Sigmoid colon (tissue), 4 donors: ENCODE data around the gene TMOD1.

Experiments
- POLR2AphosphoS5 ChIP-seq, 4 donors: sonication (generic); formaldehyde crosslinking; IDR thresholded peaks; one replicate each; pipeline ENCODE4 v1.6.1; 2017; ENCODE audit warnings: antibody characterized with exemption in 4 of 4
- TF ChIP-seq, protein P1 (sequence below), 4 experiments: fragments of 450-650 bp in 3 of 4; fragments of 200-600 bp in 1 of 4; IDR thresholded peaks; one replicate each; pipeline ENCODE4 v1.5.1; 2016 to 2019; ENCODE audit warnings: antibody characterized with exemption in 4 of 4, mild to moderate bottlenecking in 3 of 4, moderate library complexity in 2 of 4

GRCh38 chr9:97543561-97543960, 42.1 kb downstream of the TMOD1 start:
- no peak for TF ChIP-seq POLR2AphosphoS5 (IDR thresholded peaks at IDR 0.05)
- TF ChIP-seq, protein P1, sequence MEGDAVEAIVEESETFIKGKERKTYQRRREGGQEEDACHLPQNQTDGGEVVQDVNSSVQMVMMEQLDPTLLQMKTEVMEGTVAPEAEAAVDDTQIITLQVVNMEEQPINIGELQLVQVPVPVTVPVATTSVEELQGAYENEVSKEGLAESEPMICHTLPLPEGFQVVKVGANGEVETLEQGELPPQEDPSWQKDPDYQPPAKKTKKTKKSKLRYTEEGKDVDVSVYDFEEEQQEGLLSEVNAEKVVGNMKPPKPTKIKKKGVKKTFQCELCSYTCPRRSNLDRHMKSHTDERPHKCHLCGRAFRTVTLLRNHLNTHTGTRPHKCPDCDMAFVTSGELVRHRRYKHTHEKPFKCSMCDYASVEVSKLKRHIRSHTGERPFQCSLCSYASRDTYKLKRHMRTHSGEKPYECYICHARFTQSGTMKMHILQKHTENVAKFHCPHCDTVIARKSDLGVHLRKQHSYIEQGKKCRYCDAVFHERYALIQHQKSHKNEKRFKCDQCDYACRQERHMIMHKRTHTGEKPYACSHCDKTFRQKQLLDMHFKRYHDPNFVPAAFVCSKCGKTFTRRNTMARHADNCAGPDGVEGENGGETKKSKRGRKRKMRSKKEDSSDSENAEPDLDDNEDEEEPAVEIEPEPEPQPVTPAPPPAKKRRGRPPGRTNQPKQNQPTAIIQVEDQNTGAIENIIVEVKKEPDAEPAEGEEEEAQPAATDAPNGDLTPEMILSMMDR (IDR thresholded peaks at IDR 0.05): no peak
